ENCODE measurements around the gene RWDD3. TPM values are rescaled to one million over a fixed set of nuclear protein-coding genes. Genes with fewer than 3 reads are reported as not detected.

RWDD3 gene
- total RNA-seq, 3 donors from 2014 or later (not counting 1 experiment from before 2014, with no cell fraction given) = 8.8 to 15.3 (median 15.2) TPM

DNA sequence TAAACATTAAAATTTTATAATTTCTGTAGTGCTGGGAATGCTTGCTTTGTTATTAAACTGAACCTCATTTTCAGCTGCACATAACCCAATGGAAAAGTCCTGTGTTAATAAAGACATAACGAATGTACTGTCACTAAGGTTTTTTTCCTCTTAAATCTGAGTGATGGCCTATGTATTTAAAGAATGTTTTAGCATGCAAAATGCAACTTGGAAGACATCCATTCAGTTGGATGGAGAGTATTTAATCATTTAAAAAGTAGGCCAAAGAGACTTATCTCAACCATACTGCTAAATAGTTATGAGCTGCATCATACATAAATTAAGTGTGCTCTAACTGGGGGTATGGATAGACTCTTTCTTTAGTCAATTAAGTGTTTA lies 48.5 kb downstream of the RWDD3 start:
- intact Hi-C loops (cut with micrococcal nuclease) = no loop called here
- Mint-ChIP-seq H3K4me1 (no peaks in the 10 kb centered on the region), H3K4me3 (no peak overlapping the region), H3K27me3 (ENCODE audit: low read depth in 2 of 2) (peaks cover 0 to 3% of the 10 kb centered on the region in 2 donors), H3K9me3 (peaks cover 0 to 5% of the 10 kb centered on the region in 2 donors), H3K27ac (no peak overlapping the region), H3K36me3 (no peaks in the 10 kb centered on the region)
- ATAC-seq = no peak
- Histone ChIP-seq H3K4me1 (ENCODE audit: control insufficient read depth, insufficient read depth, low read length) (no peaks in the 10 kb centered on the region), H3K4me3 (ENCODE audit: low read length) (no peak overlapping the region), H3K27me3 (ENCODE audit: control insufficient read depth, insufficient read depth, low read length) (no peaks in the 10 kb centered on the region), H3K27ac (ENCODE audit: low read length) (no peak overlapping the region), H3K36me3 (ENCODE audit: control insufficient read depth, insufficient read depth, low read length) (no peaks in the 10 kb centered on the region), H3K9me3 (ENCODE audit: control insufficient read depth, insufficient read depth, low read length) (no peaks in the 10 kb centered on the region)
- no peak for DNase-seq
- TF ChIP-seq, protein P1, sequence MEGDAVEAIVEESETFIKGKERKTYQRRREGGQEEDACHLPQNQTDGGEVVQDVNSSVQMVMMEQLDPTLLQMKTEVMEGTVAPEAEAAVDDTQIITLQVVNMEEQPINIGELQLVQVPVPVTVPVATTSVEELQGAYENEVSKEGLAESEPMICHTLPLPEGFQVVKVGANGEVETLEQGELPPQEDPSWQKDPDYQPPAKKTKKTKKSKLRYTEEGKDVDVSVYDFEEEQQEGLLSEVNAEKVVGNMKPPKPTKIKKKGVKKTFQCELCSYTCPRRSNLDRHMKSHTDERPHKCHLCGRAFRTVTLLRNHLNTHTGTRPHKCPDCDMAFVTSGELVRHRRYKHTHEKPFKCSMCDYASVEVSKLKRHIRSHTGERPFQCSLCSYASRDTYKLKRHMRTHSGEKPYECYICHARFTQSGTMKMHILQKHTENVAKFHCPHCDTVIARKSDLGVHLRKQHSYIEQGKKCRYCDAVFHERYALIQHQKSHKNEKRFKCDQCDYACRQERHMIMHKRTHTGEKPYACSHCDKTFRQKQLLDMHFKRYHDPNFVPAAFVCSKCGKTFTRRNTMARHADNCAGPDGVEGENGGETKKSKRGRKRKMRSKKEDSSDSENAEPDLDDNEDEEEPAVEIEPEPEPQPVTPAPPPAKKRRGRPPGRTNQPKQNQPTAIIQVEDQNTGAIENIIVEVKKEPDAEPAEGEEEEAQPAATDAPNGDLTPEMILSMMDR (IDR thresholded peaks at IDR 0.05) = no peak
- WGBS (ENCODE audit: insufficient coverage) = no CpG with 5 or more reads among the region's 1 CpG

GRCh38 chr1:95284420-95284819 lies 50.4 kb downstream of the RWDD3 start:
- Mint-ChIP-seq H3K27ac (no peak overlapping the region), H3K27me3 (ENCODE audit: low read depth in 2 of 2) (peaks cover 0 to 1% of the 10 kb centered on the region in 2 donors), H3K36me3 (no peaks in the 10 kb centered on the region), H3K4me3 (no peak overlapping the region), H3K9me3 (peaks cover 0 to 3% of the 10 kb centered on the region in 2 donors), H3K4me1 (no peaks in the 10 kb centered on the region)
- H3K27me3 ChIP-seq (ENCODE audit: control insufficient read depth, insufficient read depth, low read length) = no peaks in the 10 kb centered on the region
- TF ChIP-seq, protein P1 (IDR thresholded peaks at IDR 0.05) = no peak
- WGBS (ENCODE audit: insufficient coverage) = 100% methylated on average over 2 of the region's 2 CpGs
- DNase-seq (no peak), ATAC-seq (no peak)
- H3K27ac ChIP-seq (ENCODE audit: low read length) = no peak overlapping the region
- no peaks in the 10 kb centered on the region for H3K4me1 ChIP-seq (ENCODE audit: control insufficient read depth, insufficient read depth, low read length)
- intact Hi-C loops (cut with micrococcal nuclease) = no loop called here
- no peaks in the 10 kb centered on the region for H3K9me3 ChIP-seq (ENCODE audit: control insufficient read depth, insufficient read depth, low read length)
- H3K4me3 ChIP-seq (ENCODE audit: low read length) = no peak overlapping the region
- no peaks in the 10 kb centered on the region for H3K36me3 ChIP-seq (ENCODE audit: control insufficient read depth, insufficient read depth, low read length)

DNA sequence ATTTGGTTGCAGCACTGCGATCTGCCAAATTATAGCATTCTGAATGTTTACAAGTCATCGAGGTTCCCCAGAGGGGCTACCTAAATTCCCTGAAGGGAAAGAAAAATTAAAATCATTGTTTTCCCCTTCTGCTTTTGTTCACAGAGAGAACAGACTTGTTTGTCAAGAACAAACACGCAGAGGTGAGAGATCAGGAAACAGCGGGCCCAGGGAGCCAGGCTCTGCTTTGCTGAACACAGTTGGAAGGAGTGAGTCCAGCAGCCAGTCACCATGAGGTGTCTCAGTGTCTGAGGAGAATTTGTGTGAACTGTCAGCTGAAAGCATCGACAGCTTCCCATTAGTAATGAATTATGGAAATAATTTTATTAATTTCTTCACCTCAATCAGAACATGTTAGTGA lies 52.5 kb downstream of the RWDD3 start:
- H3K9me3 Mint-ChIP-seq = peaks cover 0 to 4% of the 10 kb centered on the region in 2 donors
- ATAC-seq (no peak), DNase-seq (no peak)
- H3K4me1 ChIP-seq (ENCODE audit: control insufficient read depth, insufficient read depth, low read length) = no peaks in the 10 kb centered on the region
- H3K36me3 ChIP-seq (ENCODE audit: control insufficient read depth, insufficient read depth, low read length) = no peaks in the 10 kb centered on the region
- H3K9me3 ChIP-seq (ENCODE audit: control insufficient read depth, insufficient read depth, low read length) = no peaks in the 10 kb centered on the region
- H3K4me1 Mint-ChIP-seq = no peaks in the 10 kb centered on the region
- H3K27ac ChIP-seq (ENCODE audit: low read length) = no peak overlapping the region
- H3K27ac Mint-ChIP-seq = no peak overlapping the region
- no peaks in the 10 kb centered on the region for H3K36me3 Mint-ChIP-seq
- 81% methylated on average over 4 of the region's 5 CpGs for WGBS (ENCODE audit: insufficient coverage)
- H3K27me3 Mint-ChIP-seq (ENCODE audit: low read depth in 2 of 2) = no peaks in the 10 kb centered on the region
- H3K4me3 ChIP-seq (ENCODE audit: low read length) = no peak overlapping the region
- no peaks in the 10 kb centered on the region for H3K27me3 ChIP-seq (ENCODE audit: control insufficient read depth, insufficient read depth, low read length)
- intact Hi-C loops (cut with micrococcal nuclease) = no loop called here
- no peak overlapping the region for H3K4me3 Mint-ChIP-seq
- TF ChIP-seq, protein P1 (IDR thresholded peaks at IDR 0.05) = no peak

- no peaks in the 10 kb centered on the region for H3K9me3 ChIP-seq (ENCODE audit: control insufficient read depth, insufficient read depth, low read length)
- Mint-ChIP-seq H3K36me3 (no peaks in the 10 kb centered on the region), H3K9me3 (peaks cover 0 to 4% of the 10 kb centered on the region in 2 donors), H3K4me1 (no peaks in the 10 kb centered on the region), H3K27me3 (ENCODE audit: low read depth in 2 of 2) (no peaks in the 10 kb centered on the region), H3K27ac (no peak overlapping the region), H3K4me3 (no peak overlapping the region)
- no peaks in the 10 kb centered on the region for H3K4me1 ChIP-seq (ENCODE audit: control insufficient read depth, insufficient read depth, low read length)
- TF ChIP-seq, protein P1 (IDR thresholded peaks at IDR 0.05) = no peak
- WGBS (ENCODE audit: insufficient coverage) = 83% methylated on average over 1 of the region's 2 CpGs
- intact Hi-C loops (cut with micrococcal nuclease) = no loop called here
- no peak for ATAC-seq
- H3K27ac ChIP-seq (ENCODE audit: low read length) = no peak overlapping the region
- H3K36me3 ChIP-seq (ENCODE audit: control insufficient read depth, insufficient read depth, low read length) = no peaks in the 10 kb centered on the region
- no peak overlapping the region for H3K4me3 ChIP-seq (ENCODE audit: low read length)
- H3K27me3 ChIP-seq (ENCODE audit: control insufficient read depth, insufficient read depth, low read length) = no peaks in the 10 kb centered on the region
- DNase-seq = no peak
Observed at GRCh38 chr1:95287081-95287480, 53.1 kb downstream of the RWDD3 start.
